ENCODE results near the gene NTNG1.

DNA sequence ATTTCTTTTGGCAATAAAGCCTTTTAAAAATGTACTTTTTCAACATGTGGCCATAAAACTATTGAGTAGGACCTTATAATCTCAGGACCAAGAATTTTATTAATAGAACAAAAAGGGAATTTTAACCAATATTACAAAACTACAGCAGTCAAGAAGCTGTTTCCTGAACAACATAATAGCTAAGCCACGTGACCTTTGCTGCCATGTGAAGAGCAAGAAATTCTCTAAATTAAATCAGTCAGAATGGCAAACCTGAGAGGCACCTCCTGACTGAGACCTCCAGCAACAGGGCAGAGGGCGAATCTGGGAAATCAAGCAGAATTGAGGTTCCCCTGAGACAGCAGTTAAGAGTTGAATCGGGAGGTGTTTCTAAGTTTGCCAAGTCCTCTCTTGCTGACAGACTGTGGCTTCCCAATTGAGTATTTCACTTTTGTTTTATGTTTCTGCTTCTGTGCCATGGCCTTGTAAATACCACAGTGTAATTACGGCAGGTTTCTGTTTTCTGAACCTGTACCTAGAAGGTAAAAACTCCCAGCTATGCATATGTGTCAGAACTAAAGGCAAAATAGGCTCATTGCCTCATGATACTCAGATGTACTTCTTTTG, 358.4 kb downstream of the NTNG1 start:
- TF ChIP-seq POLR2A (IDR thresholded peaks at IDR 0.05; ENCODE audit: low read depth, low read length), result no peak
- no peak for TF ChIP-seq POLR2AphosphoS5 (IDR thresholded peaks at IDR 0.05; ENCODE audit: low read depth, low read length)
- no peak for TF ChIP-seq TAF1 (IDR thresholded peaks at IDR 0.05; ENCODE audit: borderline replicate concordance, low read depth, low read length)
